Activated CD8-positive, alpha-beta memory T cell treated with anti-CD3 and anti-CD28 coated beads for 24 hours (primary cell): Measurements from ENCODE around the gene TSPAN4.
A peak's percentile ranks its signal among the peaks of the same experiment; 100 is the strongest.

ENCODE experiments used
- DNase-seq: peaks from one replicate; pipeline ENCODE4 v3.0.0-alpha.2; 2020

TSPAN4 gene

GRCh38 chr11:893008-893654 is 50.5 kb downstream of the TSPAN4 start:
- DNase-seq: no peak

GRCh38 chr11:894575-895201 is 52.0 kb downstream of the TSPAN4 start:
- no peak for DNase-seq

- DNase-seq: no peak
Measured at GRCh38 chr11:895331-896110, 52.9 kb downstream of the TSPAN4 start.

- no peak for DNase-seq
Measured at GRCh38 chr11:897253-898142, 54.8 kb downstream of the TSPAN4 start.

- DNase-seq: no peak
Measured at GRCh38 chr11:898143-898511, 55.5 kb downstream of the TSPAN4 start.

GRCh38 chr11:898540-899190 is 56.0 kb downstream of the TSPAN4 start:
- DNase-seq: no peak

GRCh38 chr11:899724-900123 is 57.1 kb downstream of the TSPAN4 start:
- no peak for DNase-seq

GRCh38 chr11:900545-900944 is 57.9 kb downstream of the TSPAN4 start:
- no peak for DNase-seq

- no peak for DNase-seq
Measured at GRCh38 chr11:901452-902061, 58.9 kb downstream of the TSPAN4 start.

- DNase-seq: no peak
Measured at GRCh38 chr11:904380-904779, 61.7 kb downstream of the TSPAN4 start.

GRCh38 chr11:905952-906351 is 63.3 kb downstream of the TSPAN4 start:
- no peak for DNase-seq

GRCh38 chr11:907668-908067 is 65.0 kb downstream of the TSPAN4 start:
- no peak for DNase-seq

- no peak for DNase-seq
Measured at GRCh38 chr11:908273-908672, 65.6 kb downstream of the TSPAN4 start.

- no peak for DNase-seq
Measured at GRCh38 chr11:909406-909805, 66.8 kb downstream of the TSPAN4 start.

GRCh38 chr11:910044-910588 is 67.5 kb downstream of the TSPAN4 start:
- peak; percentile 63 for DNase-seq

- DNase-seq: peak; percentile 97
Measured at GRCh38 chr11:910589-911030, 68.0 kb downstream of the TSPAN4 start, which contains the start of gene CHID1. Gene CHID1, minus strand, starts transcription at chr11:910810. Its CDS starts 5,994 bp downstream, at chr11:904816.

- peak; percentile 86 for DNase-seq
Measured at GRCh38 chr11:911031-911889, 68.6 kb downstream of the TSPAN4 start.

- no peak for DNase-seq
Measured at GRCh38 chr11:911890-912219, 69.2 kb downstream of the TSPAN4 start.

- DNase-seq: no peak
Measured at GRCh38 chr11:912266-912665, 69.6 kb downstream of the TSPAN4 start.

GRCh38 chr11:913043-913442 is 70.4 kb downstream of the TSPAN4 start:
- DNase-seq: no peak

GRCh38 chr11:914204-914603 is 71.6 kb downstream of the TSPAN4 start:
- DNase-seq: no peak
